ENCODE results near the gene DOLK. TPM values are rescaled to one million over a fixed set of nuclear protein-coding genes. Genes with fewer than 3 reads are reported as not detected.
"Not testable (repeated sequence)": the region's sequence is repeated elsewhere in the genome, so short reads cannot be mapped to it uniquely, and the experiment has no call there.

The DOLK gene
- total RNA-seq, 2 donors from 2014 or later, result 18.0 to 19.8 TPM

DNA sequence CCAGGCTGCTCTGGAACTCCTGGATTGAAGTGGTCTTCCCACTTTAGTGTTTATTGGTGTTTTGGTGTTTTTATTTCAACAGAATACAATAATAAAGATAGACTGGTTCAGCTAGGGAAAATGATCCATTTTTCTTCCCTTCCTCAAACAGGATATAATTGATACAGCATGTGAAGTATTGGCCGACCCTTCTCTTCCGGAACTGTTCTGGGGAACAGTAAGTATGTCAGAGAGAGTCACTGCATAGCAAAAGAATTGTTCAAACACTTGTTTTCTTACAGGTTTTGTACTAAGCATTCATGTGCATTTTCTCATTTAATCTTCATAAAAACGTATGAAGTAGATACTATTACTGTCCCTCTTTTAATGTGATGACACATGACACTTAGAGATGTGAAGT lies 31.7 kb upstream of the DOLK start:
- Histone ChIP-seq H3K27ac (ENCODE audit: low read depth, low read length) (no peak overlapping the region), H3K4me1 (ENCODE audit: control insufficient read depth, insufficient read depth, low read length) (no peaks in the 10 kb centered on the region), H3K9me3 (ENCODE audit: control insufficient read depth, low read length) (no peaks in the 10 kb centered on the region), H3K4me3 (ENCODE audit: low read length) (no peak overlapping the region), H3K27me3 (ENCODE audit: control insufficient read depth, insufficient read depth, low read length, poor library complexity, severe bottlenecking) (no peaks in the 10 kb centered on the region), H3K36me3 (ENCODE audit: control insufficient read depth, insufficient read depth, low read length) (peaks cover 80% of the 10 kb centered on the region), H3K9ac (ENCODE audit: extremely low read depth, low read length, poor library complexity, severe bottlenecking) (no peak overlapping the region)
- no peaks in the 10 kb centered on the region for H3K27me3 Mint-ChIP-seq (ENCODE audit: insufficient read depth)
- no peak overlapping the region for H3K27ac Mint-ChIP-seq
- no peaks in the 10 kb centered on the region for H3K9me3 Mint-ChIP-seq
- WGBS, 2 experiments (ENCODE audit: insufficient coverage in 1 of 2, insufficient read length in 1 of 2), result 92 to 97% methylated on average over 2 to 3 of the region's 3 CpGs
- H3K4me3 Mint-ChIP-seq, result no peak overlapping the region
- TF ChIP-seq, protein P1, sequence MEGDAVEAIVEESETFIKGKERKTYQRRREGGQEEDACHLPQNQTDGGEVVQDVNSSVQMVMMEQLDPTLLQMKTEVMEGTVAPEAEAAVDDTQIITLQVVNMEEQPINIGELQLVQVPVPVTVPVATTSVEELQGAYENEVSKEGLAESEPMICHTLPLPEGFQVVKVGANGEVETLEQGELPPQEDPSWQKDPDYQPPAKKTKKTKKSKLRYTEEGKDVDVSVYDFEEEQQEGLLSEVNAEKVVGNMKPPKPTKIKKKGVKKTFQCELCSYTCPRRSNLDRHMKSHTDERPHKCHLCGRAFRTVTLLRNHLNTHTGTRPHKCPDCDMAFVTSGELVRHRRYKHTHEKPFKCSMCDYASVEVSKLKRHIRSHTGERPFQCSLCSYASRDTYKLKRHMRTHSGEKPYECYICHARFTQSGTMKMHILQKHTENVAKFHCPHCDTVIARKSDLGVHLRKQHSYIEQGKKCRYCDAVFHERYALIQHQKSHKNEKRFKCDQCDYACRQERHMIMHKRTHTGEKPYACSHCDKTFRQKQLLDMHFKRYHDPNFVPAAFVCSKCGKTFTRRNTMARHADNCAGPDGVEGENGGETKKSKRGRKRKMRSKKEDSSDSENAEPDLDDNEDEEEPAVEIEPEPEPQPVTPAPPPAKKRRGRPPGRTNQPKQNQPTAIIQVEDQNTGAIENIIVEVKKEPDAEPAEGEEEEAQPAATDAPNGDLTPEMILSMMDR (conservative IDR thresholded peaks at IDR 0.05), result no peak
- DNase-seq, result no peak
- H3K4me1 Mint-ChIP-seq, result no peaks in the 10 kb centered on the region
- peaks cover 83% of the 10 kb centered on the region for H3K36me3 Mint-ChIP-seq (ENCODE audit: low read depth)

DNA sequence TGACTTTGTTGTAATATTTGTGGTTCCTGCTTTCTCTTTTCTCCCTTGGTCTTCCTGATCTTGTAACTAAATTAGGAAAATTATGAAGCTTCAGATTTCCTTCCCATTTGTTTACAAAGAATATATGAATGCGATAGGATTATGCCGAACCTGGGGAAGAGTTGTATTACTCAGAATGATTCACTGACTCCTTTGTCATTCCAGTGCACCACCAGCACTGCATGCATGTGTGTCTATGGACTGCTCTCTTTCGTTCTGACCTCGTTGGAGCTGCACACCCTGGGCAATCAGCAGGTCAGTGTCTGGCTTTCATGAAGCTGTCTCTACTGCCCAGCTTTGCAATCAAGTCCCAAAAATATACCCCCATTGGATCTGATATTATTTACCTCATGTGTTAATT lies 25.6 kb upstream of the DOLK start:
- peaks cover 90% of the 10 kb centered on the region for H3K36me3 ChIP-seq (ENCODE audit: control insufficient read depth, insufficient read depth, low read length)
- 96% methylated on average over 4 of the region's 4 CpGs for WGBS, 2 experiments (ENCODE audit: insufficient coverage in 1 of 2, insufficient read length in 1 of 2)
- H3K27ac Mint-ChIP-seq, result no peak overlapping the region

DNA sequence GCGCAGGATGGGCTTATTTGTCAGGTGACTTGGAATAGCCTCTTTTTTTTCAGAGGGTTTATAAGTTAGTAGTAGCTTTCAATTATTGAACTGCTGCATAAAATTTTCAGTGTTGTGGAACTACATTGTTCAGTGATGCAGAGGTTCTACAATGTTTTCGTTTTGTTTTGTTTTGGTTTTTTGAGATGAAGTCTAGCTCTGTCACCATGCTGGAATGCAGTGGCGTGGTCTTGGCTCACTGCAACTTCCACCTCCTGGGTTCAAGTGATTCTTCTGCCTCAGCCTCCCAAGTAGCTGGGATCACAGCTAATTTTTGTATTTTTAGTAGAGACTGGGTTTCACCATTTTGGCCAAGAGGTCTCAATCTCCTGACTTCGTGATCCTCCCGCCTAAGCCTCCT lies 22.1 kb upstream of the DOLK start:
- H3K27me3 ChIP-seq (ENCODE audit: control insufficient read depth, insufficient read depth, low read length, poor library complexity, severe bottlenecking), result no peaks in the 10 kb centered on the region
- H3K9ac ChIP-seq (ENCODE audit: extremely low read depth, low read length, poor library complexity, severe bottlenecking), result no peak overlapping the region
- no peak overlapping the region for H3K4me3 ChIP-seq (ENCODE audit: low read length)
- no peak for DNase-seq
- Mint-ChIP-seq H3K36me3 (ENCODE audit: low read depth) (peaks cover 55% of the 10 kb centered on the region), H3K4me3 (no peak overlapping the region), H3K27me3 (ENCODE audit: insufficient read depth) (no peaks in the 10 kb centered on the region), H3K9me3 (no peaks in the 10 kb centered on the region), H3K27ac (no peak overlapping the region), H3K4me1 (no peaks in the 10 kb centered on the region)
- WGBS, 2 experiments (ENCODE audit: insufficient coverage in 1 of 2, insufficient read length in 1 of 2), result 94 to 97% methylated on average over 5 of the region's 5 CpGs
- H3K4me1 ChIP-seq (ENCODE audit: control insufficient read depth, insufficient read depth, low read length), result no peaks in the 10 kb centered on the region
- no peaks in the 10 kb centered on the region for H3K9me3 ChIP-seq (ENCODE audit: control insufficient read depth, low read length)
- TF ChIP-seq, protein P1 (conservative IDR thresholded peaks at IDR 0.05), result no peak
- peaks cover 83% of the 10 kb centered on the region for H3K36me3 ChIP-seq (ENCODE audit: control insufficient read depth, insufficient read depth, low read length)
- H3K27ac ChIP-seq (ENCODE audit: low read depth, low read length), result no peak overlapping the region

More for the DNA sequence above, 25.6 kb upstream of the DOLK start:
- DNase-seq, result no peak
- Mint-ChIP-seq H3K9me3 (no peaks in the 10 kb centered on the region), H3K4me1 (no peaks in the 10 kb centered on the region), H3K4me3 (no peak overlapping the region), H3K27me3 (ENCODE audit: insufficient read depth) (no peaks in the 10 kb centered on the region), H3K36me3 (ENCODE audit: low read depth) (peaks cover 75% of the 10 kb centered on the region)
- H3K9ac ChIP-seq (ENCODE audit: extremely low read depth, low read length, poor library complexity, severe bottlenecking), result no peak overlapping the region
- no peak overlapping the region for H3K4me3 ChIP-seq (ENCODE audit: low read length)
- H3K27ac ChIP-seq (ENCODE audit: low read depth, low read length), result no peak overlapping the region
- no peaks in the 10 kb centered on the region for H3K27me3 ChIP-seq (ENCODE audit: control insufficient read depth, insufficient read depth, low read length, poor library complexity, severe bottlenecking)
- TF ChIP-seq, protein P1 (conservative IDR thresholded peaks at IDR 0.05), result no peak
- no peaks in the 10 kb centered on the region for H3K9me3 ChIP-seq (ENCODE audit: control insufficient read depth, low read length)
- no peaks in the 10 kb centered on the region for H3K4me1 ChIP-seq (ENCODE audit: control insufficient read depth, insufficient read depth, low read length)

DNA sequence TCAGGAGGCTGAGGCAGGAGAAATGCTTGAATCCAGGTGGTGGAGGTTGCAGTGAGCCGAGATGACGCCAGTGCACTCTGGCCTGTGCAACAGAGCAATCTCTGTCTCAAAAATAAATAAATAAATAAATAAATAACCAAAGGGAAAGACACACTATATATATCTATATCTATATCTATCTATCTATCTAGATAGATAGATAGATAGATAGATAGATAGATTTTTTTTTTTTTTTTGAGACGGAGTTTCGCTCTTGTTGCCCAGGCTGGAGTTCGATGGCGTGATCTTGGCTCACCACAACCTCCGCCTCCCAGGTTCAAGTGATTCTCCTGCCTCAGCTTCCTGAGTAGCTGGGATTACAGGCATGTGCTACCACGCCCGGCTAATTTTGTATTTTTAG lies 14.0 kb upstream of the DOLK start:
- not testable (repeated sequence) for H3K9me3 Mint-ChIP-seq; H3K9ac ChIP-seq (ENCODE audit: extremely low read depth, low read length, poor library complexity, severe bottlenecking); H3K9me3 ChIP-seq (ENCODE audit: control insufficient read depth, low read length); DNase-seq; H3K4me3 ChIP-seq (ENCODE audit: low read length); H3K4me1 Mint-ChIP-seq; H3K4me1 ChIP-seq (ENCODE audit: control insufficient read depth, insufficient read depth, low read length); H3K4me3 Mint-ChIP-seq; H3K27ac ChIP-seq (ENCODE audit: low read depth, low read length); H3K27me3 ChIP-seq (ENCODE audit: control insufficient read depth, insufficient read depth, low read length, poor library complexity, severe bottlenecking); H3K27me3 Mint-ChIP-seq (ENCODE audit: insufficient read depth); H3K27ac Mint-ChIP-seq
- peaks cover 53% of the 10 kb centered on the region for H3K36me3 Mint-ChIP-seq (ENCODE audit: low read depth)
- WGBS, 2 experiments (ENCODE audit: insufficient coverage in 1 of 2, insufficient read length in 1 of 2), result 87 to 100% methylated on average over 5 to 9 of the region's 9 CpGs
- H3K36me3 ChIP-seq (ENCODE audit: control insufficient read depth, insufficient read depth, low read length), result peaks cover 71% of the 10 kb centered on the region

Measured in endodermal cell (in vitro differentiated cells).